HG03064 (cell line): ENCODE measurements around the gene KLF18.
"Not testable (repeated sequence)": the region's sequence is repeated elsewhere in the genome, so short reads cannot be mapped to it uniquely, and the experiment has no call there.

Experiments used
- ATAC-seq: cut with Tn5 transposase; IDR thresholded peaks from one replicate; pipeline ENCODE4 v1.9.1; 2021; ENCODE audit warnings: low read depth; ENCODE audit not compliant: unreplicated experiment

The KLF18 gene

DNA sequence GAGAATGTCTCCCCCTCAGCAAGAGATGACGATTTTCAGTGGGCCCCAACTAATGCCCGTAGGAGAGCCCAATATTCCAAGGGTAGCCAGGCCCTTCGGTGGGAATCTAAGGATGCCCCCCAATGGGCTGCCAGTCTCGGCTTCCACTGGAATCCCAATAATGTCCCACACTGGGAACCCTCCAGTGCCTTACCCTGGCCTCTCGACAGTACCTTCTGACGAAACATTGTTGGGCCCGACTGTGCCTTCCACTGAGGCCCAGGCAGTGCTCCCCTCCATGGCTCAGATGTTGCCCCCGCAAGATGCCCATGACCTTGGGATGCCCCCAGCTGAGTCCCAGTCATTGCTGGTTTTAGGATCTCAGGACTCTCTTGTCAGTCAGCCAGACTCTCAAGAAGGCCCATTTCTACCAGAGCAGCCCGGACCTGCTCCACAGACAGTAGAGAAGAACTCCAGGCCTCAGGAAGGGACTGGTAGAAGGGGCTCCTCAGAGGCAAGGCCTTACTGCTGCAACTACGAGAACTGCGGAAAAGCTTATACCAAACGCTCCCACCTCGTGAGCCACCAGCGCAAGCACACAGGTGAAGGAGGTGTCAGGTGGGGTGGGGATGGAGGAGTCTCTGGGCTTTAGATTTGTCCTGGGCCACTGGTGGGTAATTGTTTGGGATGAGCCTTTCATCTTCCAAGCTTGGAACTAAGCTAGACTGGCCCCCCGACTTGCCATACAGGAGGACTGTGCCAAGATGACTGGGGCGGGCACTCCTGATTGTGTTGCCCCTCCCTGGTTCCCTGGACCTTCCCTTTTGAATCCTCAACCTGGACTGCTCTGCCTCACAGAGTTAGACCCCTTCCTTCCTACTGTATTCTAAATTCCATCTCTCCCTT, 11.6 kb downstream of the KLF18 start:
- ATAC-seq = no peak

DNA sequence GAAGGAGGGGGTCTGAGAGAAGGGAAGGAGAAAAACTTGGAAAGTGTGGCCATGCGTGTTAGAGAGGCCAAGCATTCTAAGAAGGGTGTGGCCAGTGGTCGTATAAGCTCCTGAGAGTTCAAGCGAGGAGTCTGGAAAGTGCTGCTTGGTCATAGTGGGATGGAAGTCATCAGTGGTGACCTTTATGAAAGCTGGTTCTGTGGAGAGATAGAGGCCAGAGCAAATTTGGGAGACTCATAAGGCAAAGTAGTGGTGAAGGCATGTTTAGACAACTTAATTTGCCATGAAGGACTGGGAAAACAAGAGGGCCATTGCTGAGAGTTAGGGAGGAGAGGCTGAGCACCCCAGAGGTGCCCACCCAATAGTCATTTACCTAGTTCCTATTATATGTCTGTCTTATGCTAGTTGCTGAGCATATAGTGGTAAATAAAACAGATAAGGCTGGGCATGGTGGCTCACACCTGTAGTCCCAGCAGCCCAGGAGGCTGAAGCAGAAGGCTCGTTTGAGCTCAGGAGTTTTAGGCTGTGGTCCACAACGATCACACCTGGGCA, 21.0 kb downstream of the KLF18 start:
- no peak for ATAC-seq

DNA sequence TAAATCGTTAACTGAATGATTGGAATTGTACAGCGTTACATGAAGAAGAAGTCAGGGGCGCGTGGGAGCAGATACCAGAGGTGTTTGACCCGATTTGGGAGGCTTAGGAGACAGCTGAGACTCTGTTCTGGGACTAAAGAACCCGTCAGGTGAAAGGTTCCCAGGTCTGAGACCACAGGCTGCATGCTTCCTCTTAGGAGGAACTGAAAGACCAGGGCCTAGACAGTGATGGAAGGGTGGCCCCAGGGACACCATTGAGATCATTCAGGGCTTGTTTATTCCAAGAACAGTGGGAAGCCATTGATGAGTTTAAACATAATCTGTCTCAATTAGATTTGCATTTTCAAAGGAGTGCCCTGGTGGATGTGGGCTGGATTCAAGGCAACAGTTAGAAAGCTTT, 21.9 kb downstream of the KLF18 start:
- ATAC-seq = no peak

DNA sequence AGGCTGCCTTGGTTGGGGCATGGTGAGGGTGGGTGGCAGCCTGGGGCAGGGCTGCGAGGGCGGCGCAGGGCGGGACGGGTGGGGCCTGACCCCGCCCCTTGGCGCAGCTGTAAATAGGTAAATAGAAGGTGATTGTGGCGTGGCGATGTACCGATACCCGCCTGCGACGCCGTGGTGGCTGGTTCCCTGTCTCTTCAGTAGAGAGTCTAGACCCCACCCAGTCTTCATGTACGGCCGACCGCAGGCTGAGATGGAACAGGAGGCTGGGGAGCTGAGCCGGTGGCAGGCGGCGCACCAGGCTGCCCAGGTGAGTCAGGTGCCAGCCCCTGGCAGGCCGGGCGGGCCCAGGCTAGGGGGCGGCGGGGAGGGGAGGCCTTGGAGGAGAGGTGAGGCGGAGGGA, 22.7 kb downstream of the KLF18 start, which contains the start of gene KLF17:
Gene KLF17, plus strand, starts transcription at position 140 of the 400 bp plus-strand sequence. Its CDS starts 87 bp downstream, at position 227.
- no peak for ATAC-seq

DNA sequence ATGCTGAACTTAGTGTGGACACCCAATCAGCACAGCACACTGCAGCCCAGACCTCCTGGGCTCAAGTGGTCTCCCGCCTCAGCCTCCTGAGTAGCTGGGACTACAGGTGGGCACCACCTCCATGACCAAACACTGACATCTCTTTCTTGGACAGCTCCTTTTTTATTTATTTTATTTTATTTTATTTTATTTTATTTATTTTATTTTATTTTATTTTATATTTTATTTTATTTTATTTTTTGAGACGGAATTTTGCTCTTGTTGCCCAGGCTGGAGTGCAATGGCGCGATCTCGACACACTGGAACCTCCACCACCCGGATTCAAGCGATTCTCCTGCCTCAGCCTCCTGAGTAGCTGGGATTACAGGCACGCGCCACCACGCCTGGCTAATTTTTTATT, 24.2 kb downstream of the KLF18 start:
- ATAC-seq = not testable (repeated sequence)

DNA sequence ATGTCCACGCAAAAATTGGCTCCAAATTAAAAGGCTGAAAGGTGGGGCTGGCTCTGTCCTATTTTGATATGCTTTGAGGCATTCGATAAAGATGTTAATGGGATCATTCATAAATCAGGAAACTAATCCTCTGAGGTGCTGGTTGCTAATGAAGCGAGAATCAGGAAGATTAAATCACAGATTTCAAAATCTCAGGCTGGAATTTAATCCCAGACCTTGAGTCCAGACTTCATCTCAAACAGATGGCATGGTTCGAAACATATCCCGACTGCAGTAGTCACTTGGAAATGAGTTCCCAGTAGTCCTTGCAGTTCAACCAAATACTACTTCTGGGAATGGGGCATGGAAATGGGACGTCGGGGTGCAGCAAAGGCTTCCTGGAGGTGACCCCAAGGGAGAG, 27.3 kb downstream of the KLF18 start:
- no peak for ATAC-seq

DNA sequence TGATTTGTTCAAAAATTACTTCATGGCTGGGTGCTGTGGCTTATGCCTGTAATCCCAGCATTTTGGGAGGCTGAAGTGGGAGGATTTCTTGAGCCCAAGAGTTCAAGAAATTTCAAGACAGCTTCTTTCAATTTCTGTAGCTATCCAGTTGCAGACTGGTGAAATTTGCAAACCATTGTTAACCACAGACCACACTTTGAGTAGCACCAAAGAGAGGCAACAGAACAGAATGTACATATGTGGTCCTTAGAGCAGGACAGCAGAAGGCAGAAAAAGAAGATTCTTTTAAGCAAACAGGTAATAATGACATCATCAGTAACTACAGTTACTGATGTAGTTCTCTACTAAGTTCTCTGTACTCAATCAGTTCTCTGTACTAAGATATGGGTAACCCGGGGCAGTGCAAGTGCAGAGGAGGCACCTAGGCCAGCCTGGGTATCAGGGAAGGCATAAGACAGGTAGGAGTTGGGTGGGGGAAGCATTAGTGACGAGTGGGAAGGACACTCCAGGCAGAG, 28.3 kb downstream of the KLF18 start:
- ATAC-seq = no peak

DNA sequence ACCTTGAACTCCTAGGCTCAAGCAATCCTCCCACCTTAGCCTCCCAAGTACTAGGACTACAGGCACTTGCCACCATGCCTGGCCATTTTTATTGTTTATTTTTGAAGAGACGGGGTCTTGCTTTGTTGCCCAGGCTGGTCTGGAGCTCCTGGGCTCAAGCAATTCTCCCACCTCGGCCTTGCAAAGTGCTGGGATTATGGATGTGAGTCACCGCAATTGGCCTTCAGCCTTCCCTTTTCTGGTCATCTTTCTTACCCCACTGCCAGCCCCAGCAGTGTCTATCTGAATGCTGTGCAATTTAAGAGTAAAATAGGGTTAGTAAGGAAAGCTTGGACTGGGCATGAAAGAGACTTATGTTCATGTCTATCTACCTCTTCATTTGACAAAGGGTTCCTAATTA, 28.9 kb downstream of the KLF18 start:
- no peak for ATAC-seq

DNA sequence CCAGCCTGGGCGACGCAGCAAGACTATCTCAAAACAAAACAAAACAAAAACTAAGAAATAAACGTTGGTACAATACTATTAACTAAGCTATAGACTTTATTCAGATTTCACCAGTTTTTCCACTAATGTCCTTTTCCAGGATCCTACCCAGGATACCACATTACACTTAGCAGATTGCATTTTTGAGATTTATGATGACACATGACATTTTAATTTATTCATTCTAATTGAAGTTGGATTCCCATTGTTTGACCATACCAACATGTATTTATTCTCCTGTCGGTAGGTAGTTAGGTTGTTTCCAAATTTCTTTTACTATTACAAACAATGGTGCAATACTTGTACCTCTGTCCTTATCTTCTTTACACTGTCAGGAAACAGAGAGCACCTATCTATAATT, 29.6 kb downstream of the KLF18 start:
- ATAC-seq = no peak

DNA sequence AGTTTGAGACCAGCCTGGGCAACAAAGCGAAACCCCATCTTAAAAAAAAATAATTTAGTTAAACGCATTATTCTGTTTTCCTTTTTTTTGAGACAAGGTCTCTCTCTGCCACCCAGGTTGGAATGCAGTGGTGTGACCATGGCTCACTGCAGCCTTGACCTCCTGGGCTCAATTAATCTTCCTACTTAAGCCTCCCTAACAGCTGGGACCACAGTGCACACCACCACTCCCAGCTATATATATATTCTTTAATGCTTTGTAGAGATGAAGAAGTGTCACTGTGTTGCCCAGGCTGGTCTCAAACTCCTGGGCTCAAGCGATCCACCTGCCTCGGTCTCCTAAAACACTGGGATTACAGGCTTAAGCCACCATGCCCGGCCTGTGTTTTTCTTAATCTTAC, 30.5 kb downstream of the KLF18 start:
- ATAC-seq = no peak

DNA sequence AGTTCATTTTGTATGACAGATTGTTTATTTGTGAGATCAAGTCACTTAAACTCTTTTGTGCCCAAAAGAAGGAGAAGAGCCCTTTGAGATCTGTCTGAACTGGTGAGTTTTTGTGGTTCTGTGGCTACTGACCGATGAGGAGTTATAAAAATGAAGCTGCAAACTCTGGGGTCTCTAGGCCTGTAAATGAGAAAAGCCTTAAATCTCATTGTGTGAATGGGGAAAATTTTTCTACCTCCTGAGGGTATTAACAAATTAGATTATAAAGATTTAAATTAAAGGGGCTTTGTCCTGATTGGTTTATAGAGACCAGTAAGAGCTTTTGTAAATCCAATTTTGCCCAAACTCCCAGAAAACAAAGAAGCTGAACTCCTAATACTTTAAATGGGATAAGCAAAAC, 32.5 kb downstream of the KLF18 start:
- no peak for ATAC-seq

DNA sequence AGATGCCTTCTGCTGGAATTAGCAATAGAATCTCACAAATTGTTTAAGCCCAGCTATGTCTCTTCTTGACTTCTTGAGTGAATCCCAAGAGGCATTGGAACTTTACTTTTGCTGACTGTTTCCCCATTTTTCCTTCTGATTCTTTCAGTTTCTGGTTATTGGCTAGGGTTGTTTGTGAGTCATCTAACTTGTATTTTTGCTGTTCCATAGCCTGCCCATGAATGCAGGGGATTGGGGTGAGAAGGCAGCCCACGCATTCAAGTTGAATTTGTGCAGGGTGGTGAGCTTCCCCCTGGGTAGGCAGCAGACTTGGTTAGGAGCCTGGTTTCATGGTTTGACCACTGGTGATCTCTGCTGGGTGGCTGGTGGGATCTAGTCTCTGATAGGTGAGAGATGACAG, 33.2 kb downstream of the KLF18 start:
- no peak for ATAC-seq

DNA sequence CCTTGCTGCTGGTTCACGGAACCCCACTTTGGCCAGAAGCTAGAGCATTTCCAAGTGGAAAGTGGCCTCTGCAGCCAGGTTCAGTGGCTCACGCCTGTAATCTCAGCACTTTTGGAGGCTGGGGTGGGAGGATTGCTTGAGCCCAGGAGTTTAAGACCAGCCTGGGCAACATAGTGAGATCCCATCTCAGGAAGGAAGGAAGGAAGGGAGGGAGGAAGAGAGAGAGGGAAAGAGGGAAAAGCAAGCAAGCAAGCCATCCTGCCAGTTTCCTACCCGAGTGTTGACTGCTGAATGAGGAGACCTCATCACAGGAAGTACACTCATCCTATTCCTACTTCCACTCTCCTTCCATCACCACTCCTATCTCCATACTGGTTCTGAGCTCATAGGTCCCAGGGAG, 35.6 kb downstream of the KLF18 start:
- no peak for ATAC-seq

DNA sequence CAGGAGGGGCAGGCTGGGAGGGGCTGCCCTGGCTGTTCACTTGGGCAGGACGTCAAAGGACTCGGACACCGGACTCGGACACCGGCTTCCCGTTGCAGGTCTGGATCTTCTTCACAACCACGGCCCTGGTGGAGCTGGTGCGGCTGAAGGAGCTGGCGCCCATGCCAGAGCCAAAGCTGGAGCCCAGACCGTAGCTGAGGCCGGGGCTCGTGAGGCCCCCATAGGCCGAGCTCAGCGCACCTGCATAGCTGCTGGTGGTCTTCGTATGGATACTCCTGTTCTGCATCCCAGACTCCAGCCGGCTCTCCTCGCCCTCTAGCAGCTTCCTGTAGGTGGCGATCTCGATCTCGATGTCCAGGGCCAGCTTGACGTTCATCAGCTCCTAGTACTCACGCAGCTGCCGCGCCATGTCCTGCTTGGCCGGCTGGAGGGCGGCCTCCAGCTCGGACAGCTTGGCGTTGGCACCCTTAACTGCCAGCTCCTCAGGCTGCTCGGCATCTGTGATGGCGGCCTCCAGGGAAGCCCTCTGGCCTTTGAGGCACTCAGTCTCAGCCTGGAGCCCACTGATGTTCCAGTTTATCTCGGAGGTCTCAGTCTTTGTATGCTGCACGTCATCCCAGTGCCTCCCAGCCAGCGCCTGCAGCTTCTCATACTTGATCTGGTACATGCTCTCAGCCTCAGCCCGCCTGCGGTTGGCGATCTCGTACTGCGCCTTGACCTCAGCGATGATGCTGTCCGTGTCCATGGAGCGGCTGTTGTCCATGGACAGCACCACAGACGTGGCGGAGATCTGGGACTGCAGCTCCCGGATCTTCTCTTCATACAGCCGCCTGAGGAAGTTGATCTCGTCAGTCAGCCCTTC, 37.9 kb downstream of the KLF18 start:
- ATAC-seq = no peak

DNA sequence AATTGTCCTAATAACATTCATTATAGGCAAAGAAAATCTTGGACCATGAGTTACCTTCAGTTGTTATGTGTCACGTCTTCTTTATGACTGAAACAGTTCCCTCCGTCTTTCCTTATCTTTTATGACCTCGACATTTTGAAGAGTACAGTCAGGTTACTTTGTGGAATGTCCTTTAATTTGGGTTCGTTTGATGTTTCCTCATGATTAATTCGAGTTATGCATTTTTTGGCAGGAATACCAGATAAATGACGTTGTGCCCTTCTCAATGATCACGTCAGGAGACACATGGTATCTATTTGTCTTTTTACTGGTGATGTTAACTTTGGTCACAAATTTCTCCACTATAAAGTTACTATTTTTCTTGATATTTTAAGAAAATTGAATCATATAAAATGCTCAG, 40.1 kb downstream of the KLF18 start:
- ATAC-seq = no peak

DNA sequence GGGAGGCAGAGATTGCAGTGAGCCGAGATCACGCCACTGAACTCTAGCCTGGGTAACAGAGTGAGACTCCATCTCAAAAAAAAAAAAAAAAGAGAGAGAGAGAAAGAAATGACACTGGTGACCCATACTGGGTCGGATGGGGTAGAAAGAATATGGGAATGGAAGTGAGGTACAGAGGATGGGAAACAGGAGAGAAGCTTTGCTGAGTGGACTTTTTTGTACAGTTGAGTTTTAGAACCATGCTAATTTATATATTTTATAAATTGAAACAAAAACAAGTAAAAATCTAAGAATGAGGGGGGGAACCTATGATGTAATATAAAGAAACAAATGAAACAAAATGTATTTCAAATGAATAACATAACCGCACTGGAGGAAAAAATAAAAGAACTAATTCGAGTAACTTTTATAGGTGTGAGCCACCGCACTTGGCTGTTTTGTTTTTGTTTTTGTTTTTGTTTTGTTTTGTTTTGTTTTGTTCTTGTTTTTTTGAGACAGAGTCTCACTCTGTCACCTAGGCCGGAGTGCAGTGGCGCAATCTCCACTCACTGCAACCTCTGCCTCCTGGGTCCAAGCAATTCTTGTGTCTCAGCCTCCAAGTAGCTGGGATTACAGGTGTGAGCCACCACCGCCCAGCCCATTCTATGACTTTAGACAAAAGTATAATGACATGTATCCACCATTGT, 41.1 kb downstream of the KLF18 start:
- no peak for ATAC-seq

DNA sequence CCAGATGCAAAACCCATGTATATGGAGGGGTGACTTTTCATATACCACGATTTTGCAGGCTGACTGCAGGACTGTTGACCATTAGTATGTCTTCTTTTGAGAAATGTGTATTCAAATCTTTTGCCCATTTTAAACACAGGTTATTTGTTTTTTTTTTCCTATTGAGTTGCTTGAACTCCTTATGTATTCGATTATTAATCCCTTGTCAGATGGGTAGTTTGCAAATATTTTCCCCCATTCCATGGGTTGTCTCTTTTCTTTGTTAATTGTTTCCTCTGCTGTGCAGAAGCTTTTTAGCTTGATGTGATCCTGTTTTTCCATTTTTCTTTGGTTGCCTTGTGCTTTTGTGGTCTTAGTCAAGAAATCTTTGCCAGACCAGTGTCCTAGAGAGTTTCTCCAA, 47.4 kb downstream of the KLF18 start:
- no peak for ATAC-seq

DNA sequence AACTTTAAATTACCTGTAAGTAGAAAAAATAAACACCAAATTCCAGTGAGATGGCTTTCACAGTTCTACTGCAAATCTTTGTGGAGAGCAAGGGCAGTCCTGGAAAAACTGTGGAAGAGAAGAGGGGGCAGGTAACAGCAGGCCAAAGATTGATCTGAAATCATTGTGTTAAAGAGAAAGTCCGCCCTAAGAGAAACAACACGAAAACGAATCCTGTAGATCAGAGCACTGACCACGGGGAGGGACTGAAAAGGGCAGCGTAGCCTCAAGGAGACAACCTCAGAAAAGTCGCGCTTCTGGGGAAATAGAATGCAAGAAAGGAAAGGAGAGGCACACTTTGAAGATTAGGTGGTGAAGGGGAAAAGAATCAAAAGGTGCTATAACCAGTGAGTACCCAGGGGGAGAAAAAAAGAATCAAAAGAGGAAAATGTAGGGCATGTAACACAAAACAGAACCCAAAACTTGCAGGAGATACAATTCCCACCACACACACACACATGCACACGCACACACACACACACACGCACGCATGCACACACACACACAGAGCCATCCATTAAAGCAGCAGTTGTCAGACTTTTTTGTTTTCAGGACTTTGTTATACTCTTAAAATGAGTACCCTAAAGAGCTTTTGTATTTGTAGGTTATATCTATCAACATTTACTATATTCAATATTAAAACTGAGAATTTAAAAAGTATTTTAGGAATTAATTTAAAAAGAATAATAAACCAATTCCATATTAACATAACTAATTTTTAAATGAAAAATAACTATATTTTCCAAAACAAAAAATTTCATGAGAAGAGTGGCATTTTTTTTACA, 50.8 kb downstream of the KLF18 start:
- ATAC-seq = no peak

DNA sequence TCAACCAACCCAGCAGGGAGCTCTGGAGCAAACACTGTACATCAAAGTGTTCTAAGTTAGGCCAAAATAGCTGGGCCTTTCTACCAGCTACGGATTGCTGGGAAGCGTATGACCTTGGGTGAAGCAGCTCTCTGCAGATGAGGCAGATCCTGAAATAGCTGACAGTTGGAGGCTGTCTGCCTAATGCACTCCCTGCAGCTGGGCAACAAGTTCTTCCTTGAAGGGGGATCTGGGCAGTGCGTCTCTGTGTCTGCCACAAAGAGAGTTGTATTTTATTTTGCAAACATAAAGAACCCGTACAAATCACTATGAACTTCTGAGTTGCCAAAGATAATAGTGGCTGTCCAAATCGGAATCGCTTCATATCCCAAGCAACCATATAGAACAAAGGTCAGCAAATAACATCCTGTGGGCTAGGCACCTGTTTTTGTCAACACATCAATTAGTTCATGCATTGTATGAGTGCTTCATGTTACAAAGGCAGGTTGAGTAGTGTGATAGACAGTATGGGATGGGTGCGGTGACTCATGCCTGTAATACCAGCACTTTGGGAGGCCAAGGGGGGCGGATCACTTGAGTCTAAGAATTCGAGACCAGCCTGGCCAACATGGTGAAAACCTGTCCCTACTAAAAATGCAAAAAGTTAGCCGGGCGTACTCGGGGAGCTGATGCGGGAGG, 51.9 kb downstream of the KLF18 start:
- no peak for ATAC-seq
